Activated CD4-positive, CD25-positive, alpha-beta regulatory T cell treated with anti-CD3 and anti-CD28 coated beads, Interleukin-2, amount 50 U/mL, for 16 hours (primary cell): ENCODE results near the gene NLGN1.

Experiments
- DNase-seq: peaks from one replicate; pipeline ENCODE4 v3.0.0-alpha.2; 2020; ENCODE audit warnings: low read depth, low spot score

The NLGN1 gene

DNA sequence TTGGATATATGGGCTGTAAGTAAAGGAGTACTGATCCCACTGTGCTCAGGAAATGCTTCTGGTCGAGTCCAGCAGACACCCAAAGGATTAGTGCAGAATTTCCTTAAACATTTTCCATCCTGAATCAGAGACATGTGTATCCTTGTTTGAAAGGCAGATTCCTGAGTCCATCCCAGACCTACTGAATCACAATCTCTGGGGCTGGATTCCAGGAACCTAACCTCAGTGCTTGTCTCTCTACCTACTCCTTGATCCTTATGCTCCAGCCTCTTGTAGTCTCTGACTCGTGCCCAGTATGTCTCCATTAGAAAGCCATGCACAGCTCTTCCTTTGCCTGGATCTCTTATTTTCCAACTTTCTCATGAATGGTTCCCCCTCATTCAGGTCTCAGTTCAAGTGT lies 585.8 kb downstream of the NLGN1 start:
- DNase-seq = no peak

- DNase-seq = no peak
These were observed 589.4 kb downstream of the NLGN1 start for GRCh38 chr3:173986861-173987410.

GRCh38 chr3:173988909-173989308 lies 591.4 kb downstream of the NLGN1 start:
- no peak for DNase-seq

- no peak for DNase-seq
These were observed 594.9 kb downstream of the NLGN1 start for GRCh38 chr3:173992416-173992815.

DNA sequence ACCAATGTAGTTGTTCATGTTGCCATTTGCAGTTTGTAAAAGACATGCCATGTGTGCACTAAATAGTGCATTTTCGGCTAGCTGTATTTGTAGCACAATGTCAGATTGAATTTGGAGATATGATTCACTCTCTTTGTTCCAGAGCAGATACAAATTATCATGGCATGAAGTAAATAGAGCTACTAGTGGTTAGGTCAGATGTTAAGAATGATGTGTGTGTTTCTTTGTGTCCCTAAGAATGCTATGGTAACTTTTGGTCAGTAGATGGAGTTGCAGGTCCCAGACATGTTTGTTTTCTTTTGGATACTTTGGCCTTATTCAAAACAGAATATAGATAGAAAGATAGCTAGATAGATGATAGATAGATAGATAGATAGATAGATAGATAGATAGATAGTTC lies 595.8 kb downstream of the NLGN1 start:
- no peak for DNase-seq

DNA sequence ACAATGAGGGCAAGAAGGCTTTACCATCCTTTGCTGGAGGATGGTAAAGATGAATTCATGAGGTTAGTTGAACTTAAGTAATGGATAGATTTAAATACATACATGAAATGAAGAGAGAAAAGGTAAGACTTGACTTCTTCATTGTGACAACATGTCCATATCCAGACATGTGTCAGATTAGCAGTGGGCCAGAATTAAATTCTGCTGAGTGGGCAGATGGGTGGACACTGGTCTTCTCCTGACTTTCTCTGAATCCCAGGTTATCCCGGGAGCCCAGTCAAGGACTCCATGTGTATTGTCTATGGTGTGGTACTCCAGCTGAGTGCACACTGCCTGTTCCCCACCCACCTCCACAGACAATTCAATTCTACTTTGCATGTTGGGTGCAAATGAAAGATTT lies 603.1 kb downstream of the NLGN1 start:
- DNase-seq = no peak

DNA sequence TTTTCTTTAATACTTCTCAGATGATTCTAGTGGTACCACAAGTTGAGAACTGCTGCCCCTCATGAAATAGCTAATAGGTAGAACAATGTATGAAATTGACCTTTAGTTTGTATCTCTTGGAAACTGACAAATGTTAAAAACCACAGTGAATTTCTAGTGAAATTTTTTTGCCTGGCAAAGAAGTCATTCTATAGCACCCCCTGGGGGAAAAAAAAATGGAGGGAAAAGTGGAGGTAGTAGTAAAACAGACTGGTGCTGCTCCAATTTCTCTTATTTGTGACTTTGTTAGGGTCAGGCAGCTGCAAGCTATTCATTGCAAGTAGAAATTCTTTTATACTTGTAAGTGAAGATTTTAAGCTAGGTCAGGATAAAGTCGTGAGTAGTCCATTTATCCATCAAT lies 605.0 kb downstream of the NLGN1 start:
- DNase-seq = no peak

- no peak for DNase-seq
These were observed 613.4 kb downstream of the NLGN1 start for GRCh38 chr3:174010907-174011306.

DNA sequence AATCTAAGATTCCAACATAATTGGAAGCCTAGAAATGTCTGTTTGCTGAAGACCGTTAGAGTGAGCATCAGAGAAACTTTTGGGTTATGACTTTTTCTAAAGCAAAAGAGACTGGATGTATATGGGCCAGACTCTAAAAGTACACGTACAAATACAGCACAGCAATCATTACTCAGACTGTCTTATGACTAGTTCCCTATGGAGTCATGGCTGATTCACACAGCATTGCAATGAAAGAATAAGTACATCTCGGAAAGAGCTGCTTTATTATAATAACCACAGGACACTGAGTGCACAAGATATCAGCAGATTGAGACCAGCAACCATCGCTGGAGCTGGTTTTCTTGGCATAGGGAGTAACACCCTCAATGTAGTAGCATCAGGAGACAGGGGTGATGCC lies 618.6 kb downstream of the NLGN1 start:
- DNase-seq = no peak

DNA sequence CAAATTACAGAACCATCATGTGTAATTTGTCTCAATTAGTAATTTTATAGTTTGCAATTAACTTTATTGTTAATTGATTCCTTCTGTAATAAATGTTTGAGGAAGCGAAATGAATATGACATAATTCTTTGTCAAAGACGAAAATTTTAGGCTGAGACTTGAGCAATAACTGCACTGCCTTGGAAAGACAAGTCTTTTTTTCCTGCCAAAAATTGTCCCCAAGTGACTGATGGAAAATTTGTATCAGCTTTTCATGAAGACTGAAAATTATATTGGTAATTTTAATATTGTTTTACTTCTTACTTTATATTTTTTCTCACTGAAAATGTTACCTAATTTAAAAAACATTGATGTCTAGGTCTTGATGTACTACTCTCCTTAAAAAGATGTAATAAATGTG lies 622.6 kb downstream of the NLGN1 start:
- no peak for DNase-seq

GRCh38 chr3:174023421-174023820 lies 625.9 kb downstream of the NLGN1 start:
- no peak for DNase-seq

DNA sequence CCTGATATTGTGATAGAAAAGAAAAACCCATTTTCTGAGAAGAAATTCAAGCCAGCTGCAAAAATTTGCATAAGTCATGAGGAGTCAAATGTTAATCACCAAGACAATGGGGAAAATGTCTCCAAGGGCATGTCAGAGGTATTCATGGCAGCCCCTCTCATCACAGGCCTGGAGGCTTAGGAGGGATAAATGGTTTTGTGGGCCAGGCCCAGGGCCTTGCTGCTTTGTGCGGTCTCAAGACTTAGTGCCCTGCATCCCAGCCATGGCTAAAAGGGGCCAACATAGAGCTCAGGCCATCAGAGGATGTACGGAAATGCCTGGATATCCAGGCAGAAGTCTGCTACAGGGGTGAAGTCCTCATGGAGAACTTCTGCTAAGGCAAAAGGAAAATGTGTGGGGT lies 631.1 kb downstream of the NLGN1 start:
- DNase-seq = no peak

GRCh38 chr3:174035328-174035886 lies 637.9 kb downstream of the NLGN1 start:
- no peak for DNase-seq

DNA sequence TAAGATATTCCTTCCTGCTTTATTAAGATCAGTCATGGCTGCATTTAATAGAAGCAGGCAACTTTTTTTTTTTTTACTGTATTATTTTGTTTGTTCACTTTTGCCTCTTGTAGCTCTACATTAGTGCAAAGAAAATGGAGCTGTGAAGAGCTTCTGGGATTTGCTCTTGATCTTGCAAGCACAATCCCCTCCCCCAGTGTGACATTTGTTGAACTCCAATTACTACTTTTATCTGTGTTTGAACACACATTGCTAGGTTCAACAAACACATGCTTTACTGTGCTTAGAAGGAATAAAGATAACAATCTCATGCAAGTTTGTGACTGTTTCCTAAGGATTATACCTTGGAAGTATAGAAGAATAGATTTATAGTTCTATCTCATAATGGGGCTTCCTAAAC lies 648.8 kb downstream of the NLGN1 start:
- no peak for DNase-seq

- no peak for DNase-seq
These were observed 651.9 kb downstream of the NLGN1 start for GRCh38 chr3:174049472-174049871.

DNA sequence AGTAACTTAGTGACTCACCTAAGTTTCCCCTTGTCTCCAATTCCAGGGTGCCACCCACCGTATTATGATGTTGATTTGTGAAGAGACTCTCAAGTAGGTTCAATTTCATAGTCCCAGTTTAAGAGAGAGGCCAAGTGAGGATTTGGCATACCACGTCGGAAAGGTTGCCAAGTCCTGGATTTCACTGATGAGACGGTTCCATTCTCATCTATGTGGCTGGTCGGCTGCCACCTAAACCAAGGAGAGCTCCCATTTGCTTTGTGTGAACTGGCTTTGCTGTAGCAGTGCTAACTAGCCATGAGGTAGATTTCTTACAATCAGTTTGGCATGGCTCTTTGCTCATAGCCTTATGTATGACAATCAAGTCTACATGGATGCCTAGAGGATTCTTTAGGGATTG lies 653.6 kb downstream of the NLGN1 start:
- no peak for DNase-seq

GRCh38 chr3:174058804-174059203 lies 661.3 kb downstream of the NLGN1 start:
- no peak for DNase-seq

GRCh38 chr3:174060431-174060830 lies 662.9 kb downstream of the NLGN1 start:
- no peak for DNase-seq

GRCh38 chr3:174061162-174061561 lies 663.6 kb downstream of the NLGN1 start:
- no peak for DNase-seq

DNA sequence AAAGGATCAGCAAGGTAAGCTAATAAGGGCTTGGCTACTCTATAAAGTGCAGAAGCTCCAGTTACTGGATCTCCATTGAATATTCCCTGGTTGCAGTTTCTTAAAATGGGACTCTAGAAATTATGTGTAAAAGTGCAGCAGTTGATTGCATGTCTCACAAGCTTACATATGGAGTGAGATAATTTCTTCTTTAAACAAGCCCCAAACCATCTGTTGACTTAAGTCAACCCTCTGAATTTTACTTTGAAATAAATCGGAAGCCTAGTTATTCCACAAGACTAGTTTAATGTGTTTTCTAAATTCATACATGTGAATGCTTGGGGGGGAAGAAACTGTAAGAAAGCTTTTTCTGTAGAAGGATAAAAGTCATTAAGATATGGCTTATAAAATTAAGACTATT lies 664.2 kb downstream of the NLGN1 start:
- DNase-seq = no peak

DNA sequence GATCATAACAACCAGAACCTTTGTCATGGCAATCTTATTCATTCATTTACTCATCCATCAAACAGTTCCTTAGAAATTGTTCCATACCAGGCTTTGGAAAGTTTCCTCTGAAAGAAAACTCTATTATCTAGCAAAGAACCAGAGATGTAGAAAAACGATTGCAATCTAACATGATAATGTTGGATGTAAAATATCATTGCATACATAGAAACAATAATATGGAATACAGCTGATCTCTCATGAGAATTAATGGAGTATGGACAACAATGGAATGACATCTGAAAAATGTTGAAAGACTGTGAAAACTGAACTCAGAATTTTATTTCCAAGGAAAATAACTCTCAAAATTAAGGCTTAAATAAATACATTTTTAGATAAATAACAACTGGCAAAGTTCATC lies 665.4 kb downstream of the NLGN1 start:
- DNase-seq = no peak

GRCh38 chr3:174068035-174068434 lies 670.5 kb downstream of the NLGN1 start:
- DNase-seq = no peak

GRCh38 chr3:174072675-174073074 lies 675.1 kb downstream of the NLGN1 start:
- no peak for DNase-seq

- DNase-seq = no peak
These were observed 686.2 kb downstream of the NLGN1 start for GRCh38 chr3:174083706-174084105.
